ENCODE results near the gene BEND3.
"Not testable (repeated sequence)": the region's sequence is repeated elsewhere in the genome, so short reads cannot be mapped to it uniquely, and the experiment has no call there.

The BEND3 gene

DNA sequence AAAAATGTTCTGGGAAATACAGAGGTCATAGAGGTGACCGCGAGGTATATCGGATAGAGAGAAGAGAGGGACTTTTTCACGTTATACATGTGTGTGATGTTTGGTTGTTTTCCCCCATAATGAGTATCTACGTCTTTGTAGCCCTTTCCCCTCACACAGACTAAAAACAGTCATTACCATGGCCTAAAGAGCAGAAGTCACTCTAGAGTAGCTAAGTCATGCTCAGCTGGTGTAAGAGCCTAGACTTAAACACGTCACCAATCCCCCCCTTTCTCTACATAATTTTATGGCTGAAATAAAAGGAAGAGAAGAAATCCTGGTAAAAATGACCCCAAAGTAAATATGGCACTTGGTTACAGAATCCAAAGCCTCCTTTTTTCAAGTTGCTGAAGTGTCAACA is 6.0 kb upstream of the BEND3 start:
- no peak for DNase-seq (ENCODE audit: low read depth)

DNA sequence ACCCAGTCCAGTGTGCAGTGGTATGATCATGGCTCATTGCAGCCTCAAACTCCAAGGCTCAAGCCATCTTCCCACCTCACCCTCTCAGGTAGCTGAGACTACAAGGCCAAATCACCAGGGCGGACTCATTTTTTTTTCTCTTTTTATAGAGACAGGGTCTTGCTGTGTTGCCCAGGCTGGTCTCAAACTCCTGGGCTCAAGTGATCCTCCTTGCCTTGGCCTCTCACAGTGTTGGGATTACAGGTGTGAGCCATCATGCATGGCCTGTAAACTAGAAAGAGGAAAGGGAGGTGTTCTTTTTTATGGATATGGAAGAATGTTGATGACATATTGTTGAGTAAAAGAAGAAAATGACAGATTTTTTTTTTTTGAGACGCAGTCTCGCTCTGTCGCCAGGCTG is 5.1 kb upstream of the BEND3 start:
- no peak for DNase-seq (ENCODE audit: low read depth)

DNA sequence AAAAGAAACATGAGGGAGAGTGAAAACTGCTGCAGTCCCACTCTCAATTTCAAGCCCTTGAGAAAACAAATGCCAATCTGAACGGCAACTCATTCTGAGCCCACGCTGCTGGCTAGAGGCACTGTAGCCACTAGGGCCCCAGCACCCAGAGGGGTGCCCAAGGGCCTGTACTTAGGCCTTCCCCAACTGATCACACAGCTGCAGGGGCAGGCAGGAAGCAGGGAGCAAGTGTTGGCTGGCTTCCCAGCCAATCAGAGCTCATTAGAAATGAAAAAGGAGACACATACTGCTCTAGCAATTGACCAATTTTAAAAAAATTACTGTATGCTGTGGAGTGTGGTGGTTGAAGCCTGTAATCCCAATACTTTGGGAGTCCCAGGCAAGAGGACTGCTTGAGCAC is 3.7 kb upstream of the BEND3 start:
- no peak for DNase-seq (ENCODE audit: low read depth)

DNA sequence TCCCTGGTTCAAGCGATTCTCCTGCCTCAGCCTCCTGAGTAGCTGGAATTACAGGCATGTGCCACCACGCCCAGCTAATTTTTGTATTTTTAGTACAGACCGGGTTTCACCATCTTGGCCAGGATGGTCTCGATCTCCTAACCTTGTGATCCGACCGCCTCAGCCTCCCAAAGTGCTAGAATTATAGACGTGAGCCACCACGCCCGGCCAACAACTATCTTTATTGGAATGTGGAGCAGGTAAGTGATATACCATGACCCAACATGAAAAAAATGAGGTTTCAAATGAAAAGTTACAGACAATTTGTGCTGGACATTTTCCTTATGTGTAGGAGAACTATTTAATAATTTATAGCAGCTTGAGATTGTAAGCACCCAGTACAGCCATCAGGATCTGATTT is 3.2 kb upstream of the BEND3 start:
- DNase-seq (ENCODE audit: low read depth): not testable (repeated sequence)

DNA sequence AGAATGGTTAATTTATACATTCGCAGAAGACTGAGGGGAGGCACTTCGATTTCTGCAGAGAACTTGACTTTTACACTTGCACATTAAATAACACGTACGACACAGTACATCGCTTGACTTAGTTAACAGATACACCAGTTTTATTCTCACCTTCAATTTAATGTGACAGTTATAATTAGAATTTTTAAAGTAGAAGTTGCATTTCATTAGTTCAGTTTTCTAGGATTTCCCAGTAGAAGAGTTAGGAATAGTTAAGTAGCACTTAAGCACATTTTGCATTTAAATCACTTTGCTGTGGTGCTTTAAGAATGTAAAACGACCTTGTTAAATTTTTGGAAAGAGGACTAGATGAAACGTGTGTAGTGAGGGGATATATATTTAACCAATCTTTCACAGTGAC is 1.6 kb upstream of the BEND3 start:
- no peak for DNase-seq (ENCODE audit: low read depth)

DNA sequence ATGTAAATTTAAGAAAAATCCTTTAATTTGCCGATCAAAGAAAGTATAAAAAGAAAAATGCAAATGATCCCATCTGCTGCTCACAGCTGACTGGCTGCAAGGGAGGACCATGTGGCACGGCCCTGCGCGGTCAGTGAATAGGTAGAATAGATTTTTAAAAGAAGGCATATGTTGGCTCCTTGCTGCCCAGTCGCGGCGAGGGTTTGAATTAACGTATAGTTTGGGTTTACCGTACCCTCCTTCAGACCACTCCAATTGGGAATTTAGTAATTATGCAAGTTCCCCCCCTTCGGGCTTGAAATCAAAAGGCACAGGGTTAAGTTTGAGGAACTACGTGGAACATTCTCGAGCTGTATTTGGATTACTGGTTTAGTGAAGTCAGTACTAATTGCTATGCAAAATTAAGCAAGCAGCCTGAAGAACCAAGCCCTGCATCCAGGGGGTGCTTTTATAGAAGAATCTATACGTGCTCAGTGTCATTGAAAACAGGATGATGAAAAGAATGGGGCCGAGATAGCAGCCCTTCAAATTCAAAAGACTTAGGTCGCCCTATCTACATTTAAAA is 1.1 kb upstream of the BEND3 start:
- DNase-seq (ENCODE audit: low read depth): no peak

DNA sequence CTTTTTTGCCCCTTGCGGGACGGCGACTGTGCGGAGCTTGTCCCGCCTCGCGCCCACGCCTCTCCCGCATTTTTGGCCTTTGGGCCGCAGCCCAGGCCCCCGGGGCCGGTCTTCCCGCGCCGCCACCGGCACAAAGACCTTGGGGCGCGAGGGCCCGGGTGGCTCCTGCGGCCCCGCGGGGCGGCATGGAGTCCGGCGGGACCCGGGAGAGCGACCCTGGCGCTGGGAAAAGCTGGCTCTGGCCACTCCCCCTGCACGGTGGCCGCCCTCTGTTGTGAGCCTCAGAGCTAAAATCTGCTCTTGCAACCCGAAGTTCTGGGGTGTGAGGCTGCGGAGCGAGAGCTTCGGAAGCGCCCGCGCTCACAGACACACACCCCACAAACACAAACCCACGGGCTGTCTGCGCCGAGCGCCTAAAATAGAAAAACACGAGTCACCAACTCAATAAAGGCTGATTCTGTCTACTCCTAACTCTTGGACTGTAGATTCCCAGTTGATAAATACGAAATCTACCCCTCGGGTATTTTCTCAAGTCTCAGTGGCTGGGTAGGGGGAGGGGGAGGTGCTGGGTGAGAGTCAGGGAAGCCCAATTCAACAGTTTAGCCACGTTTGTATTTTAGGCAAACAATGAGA is 496 bp upstream of the BEND3 start:
- DNase-seq (ENCODE audit: low read depth): peak; percentile 26

DNA sequence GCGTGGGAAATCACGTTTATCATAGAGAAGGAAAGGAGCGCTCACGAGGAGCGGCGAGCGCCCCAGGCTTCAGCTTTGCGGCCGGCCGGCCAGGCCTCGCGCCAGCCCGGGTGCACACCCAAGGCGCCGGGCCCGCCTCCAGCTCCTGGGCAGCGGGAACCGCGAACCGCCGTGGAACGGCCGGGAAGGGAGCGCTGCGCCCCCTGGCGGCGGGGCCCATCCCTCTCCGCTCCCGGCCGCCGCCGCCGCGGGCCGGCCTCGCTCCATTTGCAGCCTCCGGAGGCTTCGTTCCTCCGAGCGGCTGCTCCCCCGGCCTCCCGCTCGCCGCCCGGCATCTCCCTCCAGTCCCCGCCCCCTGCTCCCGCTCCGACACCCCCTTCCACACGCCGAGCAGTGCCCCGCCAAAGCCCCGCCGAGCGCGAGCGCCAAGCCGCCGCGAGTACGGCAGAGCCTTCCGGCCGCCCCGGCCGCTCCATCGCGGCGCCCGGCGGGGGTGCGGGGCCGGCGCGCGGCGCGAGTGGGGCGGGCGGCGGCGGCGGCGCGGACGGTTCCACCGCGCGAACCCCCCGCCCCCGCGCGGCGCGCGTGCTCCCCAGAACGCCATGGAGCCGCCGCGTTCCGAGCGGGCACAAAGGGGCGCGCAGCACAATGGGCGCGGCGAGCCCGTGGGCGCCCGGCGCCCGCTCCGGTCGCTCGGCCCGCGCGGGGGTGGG is 946 bp downstream of the BEND3 start:
- DNase-seq (ENCODE audit: low read depth): peak; percentile 56

DNA sequence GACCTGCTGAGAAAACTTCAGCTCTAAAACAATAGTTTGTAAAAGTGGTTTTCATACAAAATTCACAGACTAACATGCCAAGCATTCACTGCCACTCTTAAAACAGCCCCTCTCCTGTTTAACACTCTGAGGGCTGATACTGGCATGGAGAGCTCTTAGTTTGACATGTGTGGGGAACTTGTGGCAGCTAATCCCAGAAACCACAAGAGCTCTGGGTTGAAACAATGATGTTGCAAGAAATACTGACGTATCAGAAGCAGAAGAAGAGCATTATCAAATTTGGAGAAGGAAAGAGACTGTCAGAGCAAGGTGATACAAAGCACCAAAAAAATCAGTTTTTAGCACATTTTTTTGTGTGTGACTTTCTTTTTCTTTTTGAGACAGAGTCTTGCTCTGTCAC is 5.1 kb downstream of the BEND3 start:
- DNase-seq (ENCODE audit: low read depth): no peak

DNA sequence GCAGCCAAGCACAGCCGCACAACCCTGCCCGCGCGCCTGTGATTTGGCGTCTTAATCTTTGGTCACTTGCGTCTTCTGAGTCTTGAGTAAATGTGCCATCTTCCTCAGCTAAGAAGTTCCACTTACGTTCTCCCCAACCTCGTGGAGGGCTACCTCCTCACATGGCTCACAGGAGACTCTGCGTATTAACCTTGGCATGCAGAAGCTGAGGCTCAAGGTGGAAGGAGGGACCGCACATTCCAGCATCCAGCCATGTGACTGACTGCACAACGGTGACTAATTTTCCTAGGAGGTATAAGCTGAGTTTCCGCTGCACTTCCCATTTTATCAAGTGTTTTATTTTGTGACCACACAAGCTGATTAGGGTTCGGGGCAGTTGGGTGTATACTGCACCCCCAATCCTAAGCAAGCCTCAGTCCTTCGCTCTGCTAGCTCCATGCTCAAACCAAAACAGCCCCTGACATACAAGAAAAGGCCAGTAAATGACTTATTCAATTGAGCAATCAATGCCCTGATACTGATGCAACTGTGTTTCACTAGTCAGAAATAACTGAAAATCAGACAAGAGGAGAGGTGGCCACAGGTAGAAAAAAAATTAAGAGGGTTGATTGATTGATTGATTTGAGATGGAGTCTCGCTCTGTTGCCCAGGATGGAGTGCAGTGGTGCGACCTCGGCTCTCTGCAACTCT is 7.0 kb downstream of the BEND3 start:
- DNase-seq (ENCODE audit: low read depth): no peak

DNA sequence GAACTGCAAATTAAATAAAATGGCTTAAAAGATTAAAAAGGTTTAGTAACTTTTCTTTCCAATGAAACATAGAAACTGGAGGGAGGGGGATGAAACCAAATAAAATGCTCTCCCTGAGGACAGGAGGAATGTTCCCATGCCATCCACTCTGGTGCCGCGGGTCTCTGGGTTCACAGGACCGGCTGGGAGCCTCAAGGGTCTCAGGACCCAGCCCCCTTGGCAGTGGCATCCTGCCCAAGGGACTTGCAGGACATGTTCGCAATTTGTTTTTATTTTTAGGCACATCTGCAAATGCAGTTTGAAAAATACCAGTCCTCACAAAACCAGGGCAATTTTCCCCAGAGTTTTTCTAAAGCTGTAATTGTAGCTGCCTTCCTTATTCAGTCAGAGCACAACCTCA is 7.5 kb downstream of the BEND3 start:
- no peak for DNase-seq (ENCODE audit: low read depth)

DNA sequence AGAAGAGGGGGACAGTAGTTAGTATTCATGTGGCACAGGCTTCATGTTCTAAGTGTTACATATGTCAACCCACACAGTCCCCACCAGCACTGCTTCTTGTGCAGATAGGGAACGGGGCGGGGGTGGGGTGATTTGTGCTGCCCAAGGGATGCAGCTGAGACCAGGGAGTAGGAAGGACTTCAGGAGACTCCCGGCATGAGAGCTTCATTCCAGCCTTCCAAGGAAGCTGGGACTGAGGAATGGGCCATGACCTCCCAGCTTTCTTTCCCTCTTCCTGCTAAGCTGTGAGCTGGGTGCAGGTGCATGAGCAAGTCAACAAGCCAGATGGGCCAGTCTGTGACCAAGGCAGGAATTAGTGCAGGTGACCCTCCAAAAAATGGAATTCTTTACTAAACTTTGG is 9.2 kb downstream of the BEND3 start:
- DNase-seq (ENCODE audit: low read depth): no peak

DNA sequence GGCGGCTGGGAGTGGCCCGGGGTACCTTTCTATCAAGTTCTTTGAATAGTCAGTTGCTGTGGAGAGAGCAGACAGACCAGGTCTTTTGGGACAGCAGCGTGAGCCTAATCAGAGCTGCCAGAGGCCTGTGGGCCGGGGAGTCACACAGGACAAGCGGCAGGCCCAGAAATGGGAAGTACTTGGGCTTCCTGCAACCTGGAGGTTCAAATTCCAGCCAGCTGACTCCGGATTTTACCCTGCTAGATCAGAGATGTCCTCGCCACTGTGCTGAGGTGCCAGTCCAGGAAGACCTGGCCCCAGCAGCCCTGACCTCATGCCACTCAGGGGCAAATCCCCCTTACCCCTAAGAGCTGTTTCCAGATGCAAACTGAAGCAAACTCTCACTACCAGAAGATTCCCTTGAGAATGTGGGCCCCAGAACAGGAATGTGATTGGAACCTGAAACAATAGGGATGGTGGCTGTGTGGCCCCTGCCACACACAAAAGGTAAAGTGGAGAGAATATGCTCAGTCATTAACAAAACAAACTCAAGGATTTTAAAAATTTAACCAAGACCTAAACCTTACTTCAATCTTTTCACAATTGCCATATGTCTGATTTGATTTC is 9.7 kb downstream of the BEND3 start:
- DNase-seq (ENCODE audit: low read depth): no peak

DNA sequence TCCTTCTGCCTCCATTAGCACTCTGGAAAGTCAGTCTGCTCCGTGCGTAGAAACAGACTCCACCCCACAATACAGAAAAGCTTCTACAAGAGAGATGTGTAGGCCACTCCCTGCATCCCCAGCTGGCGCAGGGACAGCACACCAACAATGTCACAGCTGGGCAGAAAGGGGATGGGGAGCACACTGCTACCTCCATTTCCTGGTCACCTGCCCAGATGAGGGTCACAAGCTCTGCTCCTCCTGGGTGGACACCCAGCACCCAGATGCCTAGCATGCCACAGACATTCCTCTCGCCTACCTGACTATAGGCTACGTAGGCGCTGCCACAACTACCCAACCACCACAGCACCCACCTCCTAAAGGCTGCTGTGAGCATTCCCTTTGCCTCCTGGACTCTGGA is 12.2 kb downstream of the BEND3 start:
- no peak for DNase-seq (ENCODE audit: low read depth)

DNA sequence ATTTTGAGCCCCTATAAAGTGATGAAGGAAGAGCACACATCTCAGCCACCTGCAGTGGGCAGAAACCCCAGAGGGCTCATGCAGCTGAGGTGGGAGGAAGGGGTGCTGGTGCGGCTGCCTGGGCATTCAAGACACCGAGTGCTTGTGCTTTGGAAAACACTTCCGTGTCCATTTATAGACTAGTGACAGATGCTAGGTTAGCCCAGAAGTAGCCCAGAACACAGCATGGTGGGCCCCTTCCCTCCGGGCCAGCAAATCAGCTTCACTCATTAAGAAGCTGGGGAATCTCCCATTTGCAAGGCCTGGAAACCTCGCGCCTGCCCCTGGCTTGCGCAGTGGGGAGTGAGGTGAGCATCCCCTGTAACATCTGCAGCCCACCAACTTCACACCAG is 12.9 kb downstream of the BEND3 start:
- no peak for DNase-seq (ENCODE audit: low read depth)

DNA sequence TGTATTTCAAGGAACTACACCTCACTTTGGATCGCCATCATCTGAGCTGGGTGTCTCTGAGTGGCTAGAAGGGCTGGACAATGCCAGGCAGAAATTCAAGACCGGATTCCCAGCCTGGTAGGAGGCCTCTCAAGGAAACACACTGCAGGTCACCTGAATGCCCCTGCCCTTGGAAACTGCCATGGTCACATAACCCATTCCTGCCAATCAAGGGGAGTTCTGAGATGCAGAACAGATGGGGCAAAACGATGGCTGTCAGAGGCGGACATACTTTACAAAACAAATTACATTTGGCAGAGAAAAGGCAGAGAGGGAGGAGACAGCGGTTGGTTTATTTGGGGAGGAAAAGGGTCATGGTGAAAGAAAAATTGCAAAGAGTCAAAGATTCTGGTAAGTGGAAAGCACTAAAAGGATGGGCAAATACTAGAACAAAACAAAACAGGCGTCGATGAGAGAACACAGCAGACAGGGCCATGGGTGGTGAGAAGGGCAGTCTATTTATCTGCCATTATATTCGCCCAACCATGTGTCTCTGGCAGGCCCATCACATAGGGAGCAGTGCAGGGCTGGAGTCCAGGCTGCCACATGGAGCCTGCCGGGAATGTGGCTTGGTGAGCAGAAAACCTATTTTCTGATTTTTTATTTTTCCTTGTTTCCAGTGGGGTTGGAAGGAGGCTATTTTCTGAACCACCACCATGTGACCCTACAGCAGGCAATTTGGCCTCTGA is 13.5 kb downstream of the BEND3 start:
- no peak for DNase-seq (ENCODE audit: low read depth)

DNA sequence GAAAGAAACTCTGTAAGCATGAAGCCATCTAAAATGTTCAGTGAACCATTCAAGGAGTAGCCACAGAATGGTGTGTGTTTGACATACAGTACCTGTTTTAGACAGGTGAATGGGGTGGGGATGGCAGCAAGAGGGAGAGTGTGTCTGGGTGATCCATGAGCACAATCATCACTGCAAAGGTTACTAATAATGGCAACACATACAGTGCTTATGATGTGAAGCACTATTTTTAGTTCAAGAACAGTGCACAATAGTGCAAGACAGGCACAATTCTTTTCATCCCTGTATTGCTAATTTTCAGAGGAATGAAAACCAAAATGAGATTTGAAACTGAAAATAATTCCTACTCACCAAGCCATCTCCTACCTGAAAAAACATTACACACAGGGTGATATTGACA is 14.1 kb downstream of the BEND3 start:
- no peak for DNase-seq (ENCODE audit: low read depth)

DNA sequence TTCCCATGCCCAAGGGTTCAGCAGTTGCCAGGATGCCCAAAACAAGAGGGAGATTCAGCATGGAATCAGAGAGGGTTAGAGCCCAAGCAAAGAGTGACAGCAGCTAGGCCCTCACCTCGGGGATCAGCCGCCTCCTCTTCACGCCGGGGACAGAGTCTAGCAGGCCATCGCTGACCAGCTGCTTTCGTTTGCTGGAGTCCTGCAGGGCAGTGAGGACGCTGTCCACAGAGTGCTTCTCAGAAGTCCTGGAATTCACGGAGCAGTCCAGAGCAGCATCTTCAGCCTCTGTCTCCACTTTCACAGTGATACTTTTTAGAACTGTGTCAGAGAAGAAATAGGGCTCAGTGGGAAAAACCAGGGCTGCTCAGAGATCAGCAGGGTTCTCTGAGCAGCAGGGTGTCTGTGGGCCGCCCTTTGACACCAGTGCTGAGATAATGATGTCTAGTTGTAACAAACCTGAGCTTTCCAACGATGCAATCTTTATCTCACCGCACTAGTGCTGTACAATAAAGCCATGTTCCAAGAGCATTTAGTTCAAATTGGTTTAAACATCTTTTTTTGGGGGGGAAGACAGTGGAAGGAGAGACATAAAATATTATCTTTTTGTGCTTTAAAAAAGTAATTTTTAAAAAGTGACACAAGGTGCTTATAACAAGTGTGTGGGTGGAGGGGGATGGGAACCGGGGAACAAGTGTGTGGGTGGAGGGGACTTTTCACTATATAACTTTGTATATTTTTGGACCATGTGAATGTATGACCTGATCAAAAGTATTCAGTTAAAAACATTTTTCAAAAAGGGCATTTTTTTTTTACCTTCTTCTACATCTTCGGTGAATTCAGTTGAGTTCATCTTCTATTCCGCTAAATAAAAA is 16.6 kb downstream of the BEND3 start:
- DNase-seq (ENCODE audit: low read depth): peak; percentile 6

DNA sequence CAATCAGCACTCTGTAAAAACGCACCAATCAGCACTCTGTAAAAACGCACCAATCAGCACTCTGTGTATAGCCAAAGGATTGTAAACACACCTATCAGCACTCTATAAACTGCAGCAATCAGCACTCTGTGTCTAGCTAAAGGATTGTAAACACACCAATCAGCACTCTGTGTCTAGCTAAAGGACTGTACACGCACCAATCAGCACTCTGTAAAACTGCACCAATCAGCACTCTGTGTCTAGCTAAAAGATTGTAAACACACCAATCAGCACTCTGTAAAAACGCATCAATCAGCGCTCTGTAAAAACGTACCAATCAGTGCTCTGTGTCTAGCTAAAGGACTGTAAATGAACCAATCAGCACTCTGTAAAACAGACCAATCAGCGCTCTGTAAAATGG is 30.9 kb downstream of the BEND3 start:
- not testable (repeated sequence) for DNase-seq (ENCODE audit: low read depth)

DNA sequence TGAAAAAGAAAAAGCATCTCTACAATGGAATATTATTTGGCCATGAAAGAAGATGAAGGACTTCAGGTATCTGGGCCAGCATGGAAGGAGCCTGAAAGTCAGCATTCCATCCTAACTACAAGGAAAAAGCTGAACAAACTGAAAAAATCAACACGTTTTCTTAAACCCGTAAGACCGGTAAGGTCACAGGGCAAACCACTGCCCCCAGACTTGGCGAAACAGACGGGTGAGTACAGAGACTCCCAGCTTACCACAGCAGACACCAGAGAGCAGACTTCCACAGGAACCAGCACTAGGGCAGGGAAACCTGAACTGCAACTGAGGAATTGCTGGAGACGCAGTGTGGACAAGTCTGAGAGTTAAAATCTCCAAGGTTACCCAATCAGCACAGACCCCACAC is 31.4 kb downstream of the BEND3 start:
- DNase-seq (ENCODE audit: low read depth): no peak
